ENCODE results near the gene MYOT.

Gene MYOT

DNA sequence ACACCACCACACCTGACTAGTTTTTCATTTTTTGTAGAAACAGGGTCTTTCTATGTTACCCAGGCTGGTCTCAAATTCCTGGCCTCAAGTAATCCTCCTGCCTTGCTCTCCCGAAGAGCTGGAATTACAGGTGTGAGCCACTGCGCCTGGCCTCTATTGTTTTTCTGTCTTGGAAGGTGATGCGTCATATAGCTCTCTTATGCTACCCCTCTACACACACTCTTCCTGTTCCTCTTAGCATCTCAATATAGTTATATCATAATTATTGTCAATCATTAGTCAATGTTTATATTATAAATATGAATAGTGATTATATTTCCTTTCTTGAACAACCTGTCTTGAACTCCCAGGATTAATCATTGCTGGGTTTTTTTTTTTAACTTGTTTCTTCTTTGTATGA, 28.9 kb downstream of the MYOT start:
- TF ChIP-seq, protein P1, sequence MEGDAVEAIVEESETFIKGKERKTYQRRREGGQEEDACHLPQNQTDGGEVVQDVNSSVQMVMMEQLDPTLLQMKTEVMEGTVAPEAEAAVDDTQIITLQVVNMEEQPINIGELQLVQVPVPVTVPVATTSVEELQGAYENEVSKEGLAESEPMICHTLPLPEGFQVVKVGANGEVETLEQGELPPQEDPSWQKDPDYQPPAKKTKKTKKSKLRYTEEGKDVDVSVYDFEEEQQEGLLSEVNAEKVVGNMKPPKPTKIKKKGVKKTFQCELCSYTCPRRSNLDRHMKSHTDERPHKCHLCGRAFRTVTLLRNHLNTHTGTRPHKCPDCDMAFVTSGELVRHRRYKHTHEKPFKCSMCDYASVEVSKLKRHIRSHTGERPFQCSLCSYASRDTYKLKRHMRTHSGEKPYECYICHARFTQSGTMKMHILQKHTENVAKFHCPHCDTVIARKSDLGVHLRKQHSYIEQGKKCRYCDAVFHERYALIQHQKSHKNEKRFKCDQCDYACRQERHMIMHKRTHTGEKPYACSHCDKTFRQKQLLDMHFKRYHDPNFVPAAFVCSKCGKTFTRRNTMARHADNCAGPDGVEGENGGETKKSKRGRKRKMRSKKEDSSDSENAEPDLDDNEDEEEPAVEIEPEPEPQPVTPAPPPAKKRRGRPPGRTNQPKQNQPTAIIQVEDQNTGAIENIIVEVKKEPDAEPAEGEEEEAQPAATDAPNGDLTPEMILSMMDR (conservative IDR thresholded peaks at IDR 0.05; ENCODE audit: control insufficient read depth, insufficient read depth, low read depth, low read length): no peak
- no peak for DNase-seq (ENCODE audit: low read depth)
- H3K4me3 ChIP-seq (ENCODE audit: control insufficient read depth, low read depth, low read length): no peak overlapping the region

DNA sequence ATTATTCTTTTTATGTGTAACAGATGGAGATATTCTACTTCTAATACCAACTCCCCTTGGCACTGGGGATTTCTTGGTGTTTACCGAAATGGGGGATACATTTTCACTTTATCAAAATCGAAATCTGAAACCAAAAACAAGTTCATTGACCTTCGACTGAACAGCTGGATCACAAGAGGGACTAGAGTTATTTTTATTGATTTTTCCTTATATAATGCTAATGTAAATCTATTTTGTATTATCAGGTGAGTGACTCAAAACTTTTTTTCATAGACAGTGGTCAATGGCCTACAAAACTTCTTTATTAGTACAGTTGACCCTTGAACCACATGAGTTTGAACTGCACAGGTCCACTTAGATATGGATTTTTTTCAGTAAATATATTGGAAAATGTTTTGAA, 31.8 kb downstream of the MYOT start:
- H3K4me3 ChIP-seq (ENCODE audit: control insufficient read depth, low read depth, low read length): no peak overlapping the region
- TF ChIP-seq, protein P1 (conservative IDR thresholded peaks at IDR 0.05; ENCODE audit: control insufficient read depth, insufficient read depth, low read depth, low read length): no peak
- no peak for DNase-seq (ENCODE audit: low read depth)

DNA sequence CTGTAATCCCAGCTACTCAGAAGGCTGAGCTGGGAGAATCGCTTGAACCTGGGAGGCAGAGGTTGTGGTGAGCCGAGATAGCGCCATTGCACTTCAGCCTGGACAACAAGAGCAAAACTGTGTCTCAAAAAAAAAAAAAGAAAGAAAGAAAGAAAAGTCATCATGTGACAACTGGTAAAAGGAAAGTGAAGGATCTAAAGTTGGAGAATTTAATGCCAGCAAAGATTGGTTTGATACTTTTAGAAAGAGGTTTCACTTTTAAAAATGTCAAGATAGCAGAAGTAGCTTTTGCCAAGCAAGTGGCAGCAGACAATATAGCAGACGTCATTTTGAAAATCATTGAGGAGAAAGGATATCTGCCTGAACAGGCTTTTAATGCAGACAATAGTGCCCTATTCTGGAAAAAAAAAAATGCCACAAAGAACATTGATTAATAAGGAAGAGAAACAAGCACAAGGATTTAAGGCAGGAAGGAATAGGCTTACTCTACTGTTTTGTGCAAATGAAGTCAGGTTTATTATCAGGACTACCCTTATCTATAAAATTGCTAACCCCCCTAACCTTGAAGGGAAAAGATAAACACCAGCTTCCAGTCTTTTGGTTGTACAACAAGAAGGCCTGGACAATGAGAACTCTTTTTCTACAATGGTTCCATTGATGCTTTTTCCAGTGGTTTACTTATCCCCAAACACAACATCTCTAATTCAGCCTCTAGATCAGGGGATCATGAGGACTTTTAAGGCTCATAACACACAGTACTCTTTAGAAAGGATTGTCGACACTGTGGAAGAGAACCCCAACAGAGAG, 33.6 kb downstream of the MYOT start:
- no peak overlapping the region for H3K4me3 ChIP-seq (ENCODE audit: control insufficient read depth, low read depth, low read length)
- TF ChIP-seq, protein P1 (conservative IDR thresholded peaks at IDR 0.05; ENCODE audit: control insufficient read depth, insufficient read depth, low read depth, low read length): no peak
- DNase-seq (ENCODE audit: low read depth): no peak

DNA sequence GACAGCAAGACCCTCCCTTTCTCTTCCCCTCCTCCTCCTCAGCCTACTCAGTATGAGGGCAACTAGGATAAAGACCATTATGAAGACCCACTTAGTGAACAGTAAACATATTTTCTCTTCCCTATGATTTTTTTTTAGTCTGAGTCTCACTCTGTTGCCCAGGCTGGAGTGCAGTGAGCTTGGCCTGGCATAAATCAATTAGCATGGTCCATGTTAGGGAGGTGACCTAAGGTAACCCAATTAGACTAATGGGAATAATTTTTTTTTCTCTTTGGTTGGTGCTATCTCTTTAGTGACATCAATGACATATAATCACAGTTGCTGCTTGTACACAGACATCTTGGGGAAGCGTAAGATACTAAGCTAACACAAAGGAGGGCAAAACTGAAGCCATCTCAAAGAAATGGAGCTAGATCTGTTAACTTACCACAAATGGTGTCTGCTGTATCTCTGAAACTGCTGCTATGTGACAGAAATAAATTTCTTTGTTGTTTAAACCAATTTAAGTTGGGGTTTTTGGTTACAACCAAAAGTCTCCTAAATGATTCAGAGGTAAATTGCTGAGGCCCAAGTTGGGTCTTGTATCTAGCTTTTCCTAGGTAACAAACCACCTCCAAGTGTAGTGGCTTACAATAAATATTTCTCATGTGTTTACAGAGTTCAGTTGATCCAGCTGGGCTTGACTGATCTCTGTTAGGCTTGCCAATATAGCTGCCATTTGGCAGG, 34.9 kb downstream of the MYOT start:
- H3K4me3 ChIP-seq (ENCODE audit: control insufficient read depth, low read depth, low read length): no peak overlapping the region
- TF ChIP-seq, protein P1 (conservative IDR thresholded peaks at IDR 0.05; ENCODE audit: control insufficient read depth, insufficient read depth, low read depth, low read length): no peak
- no peak for DNase-seq (ENCODE audit: low read depth)

DNA sequence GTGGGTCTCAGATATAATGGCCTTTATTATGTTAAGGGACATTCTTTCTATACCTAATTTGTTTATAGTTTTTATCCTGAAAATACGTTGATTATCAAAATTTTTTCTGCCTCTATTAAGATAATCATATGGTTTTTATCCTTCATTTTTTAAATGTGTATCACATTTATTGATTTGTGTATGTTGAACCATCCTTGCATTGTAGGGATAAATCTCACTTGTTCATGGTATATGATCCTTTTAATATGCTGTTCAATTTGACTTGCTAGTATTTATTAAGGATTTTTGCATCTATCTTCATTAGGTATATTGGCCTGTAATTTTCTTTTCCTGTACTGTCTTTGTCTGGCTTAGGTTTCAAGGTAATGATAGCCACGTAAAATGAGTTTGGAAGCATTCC, 47.1 kb downstream of the MYOT start:
- DNase-seq (ENCODE audit: low read depth): no peak
- H3K4me3 ChIP-seq (ENCODE audit: control insufficient read depth, low read depth, low read length): no peak overlapping the region
- TF ChIP-seq, protein P1 (conservative IDR thresholded peaks at IDR 0.05; ENCODE audit: control insufficient read depth, insufficient read depth, low read depth, low read length): no peak

DNA sequence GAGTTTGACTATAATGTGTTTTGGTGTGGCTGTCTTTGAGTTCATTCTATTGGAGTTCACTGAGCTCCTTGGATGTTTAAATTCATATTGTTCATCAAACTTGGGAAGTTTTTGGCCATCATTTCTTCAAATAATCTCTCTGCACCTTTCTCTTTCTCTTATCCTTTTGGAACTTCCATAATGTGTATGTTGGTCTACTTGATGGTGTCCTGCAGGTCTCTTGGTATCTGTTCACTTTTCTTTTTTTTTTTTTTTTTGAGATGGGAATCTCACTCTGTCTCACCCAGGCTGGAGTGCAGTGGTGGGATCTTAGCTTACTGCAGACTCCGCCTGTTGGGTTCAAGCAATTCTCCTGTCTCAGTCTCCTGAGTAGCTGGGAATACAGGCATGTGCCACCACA, 49.3 kb downstream of the MYOT start:
- DNase-seq (ENCODE audit: low read depth): no peak
- TF ChIP-seq, protein P1 (conservative IDR thresholded peaks at IDR 0.05; ENCODE audit: control insufficient read depth, insufficient read depth, low read depth, low read length): no peak
- no peak overlapping the region for H3K4me3 ChIP-seq (ENCODE audit: control insufficient read depth, low read depth, low read length)
